ENCODE measurements around the gene LATS1.
"Not testable (repeated sequence)": the region's sequence is repeated elsewhere in the genome, so short reads cannot be mapped to it uniquely, and the experiment has no call there.

DNA sequence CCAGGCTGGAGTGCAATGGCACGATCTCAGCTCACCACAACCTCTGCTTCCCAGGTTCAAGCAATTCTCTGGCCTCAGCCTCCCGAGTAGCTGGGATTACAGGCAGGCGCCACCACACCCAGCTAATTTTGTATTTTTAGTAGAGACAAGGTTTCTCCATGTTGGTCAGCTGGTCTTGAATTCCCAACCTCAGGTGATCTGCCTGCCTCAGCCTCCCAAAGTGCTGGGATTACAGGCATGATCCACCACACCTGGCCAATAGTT lies 35.4 kb upstream of the LATS1 start:
- TF ChIP-seq CTCF, POLR2A (IDR thresholded peaks at IDR 0.05): not testable (repeated sequence)

All from testis (tissue), 2 donors.